GM12878 (cell line): ENCODE data around the gene CRB2.

Experiments used
- BACH1 ChIP-seq: fragments of 450-650 bp; IDR thresholded peaks from 2 replicates; pipeline ENCODE4 v1.6.1; 2017; ENCODE audit warnings: mild to moderate bottlenecking, borderline replicate concordance
- EP300 ChIP-seq, 2 experiments: fragments of 150-350 bp in 1 of 2; IDR thresholded peaks; 2 replicates each; pipeline ENCODE4 v1.6.1; 2011 to 2012; ENCODE audit warnings: low read depth in 2 of 2, low read length in 2 of 2, borderline replicate concordance in 1 of 2, improper control_type of control experiment in 1 of 2, inconsistent platforms in 1 of 2; ENCODE audit not compliant: control insufficient read depth in 1 of 2
- EZH2 ChIP-seq: IDR thresholded peaks from 2 replicates; pipeline ENCODE4 v1.6.1; 2012; ENCODE audit warnings: low read depth, mild to moderate bottlenecking, control low read depth, inconsistent platforms, low read length, borderline replicate concordance; ENCODE audit not compliant: control insufficient read depth
- POLR2A ChIP-seq: IDR thresholded peaks from 2 replicates; pipeline ENCODE4 v1.6.1; 2011; ENCODE audit warnings: low read depth, mild to moderate bottlenecking, low read length
- POLR2AphosphoS5 ChIP-seq: IDR thresholded peaks from 2 replicates; pipeline ENCODE4 v1.6.1; 2011; ENCODE audit warnings: mild to moderate bottlenecking, low read length, inconsistent platforms
- YY1 ChIP-seq: IDR thresholded peaks from 2 replicates; pipeline ENCODE4 v1.6.1; 2011; ENCODE audit warnings: low read depth, mild to moderate bottlenecking, low read length
- TF ChIP-seq, protein P1 (sequence below), 3 experiments: IDR thresholded peaks in 2 of 3; conservative IDR thresholded peaks in 1 of 3; 2 replicates each; pipeline ENCODE4 v1.5.1; 2011; ENCODE audit warnings: low read depth in 3 of 3, low read length in 3 of 3, mild to moderate bottlenecking in 3 of 3, control low read depth in 2 of 3, moderate library complexity in 2 of 3, inconsistent platforms in 1 of 3, mixed read lengths in 1 of 3; ENCODE audit not compliant: control insufficient read depth in 2 of 3, insufficient read depth in 1 of 3; ENCODE audit errors: extremely low read depth in 1 of 3

DNA sequence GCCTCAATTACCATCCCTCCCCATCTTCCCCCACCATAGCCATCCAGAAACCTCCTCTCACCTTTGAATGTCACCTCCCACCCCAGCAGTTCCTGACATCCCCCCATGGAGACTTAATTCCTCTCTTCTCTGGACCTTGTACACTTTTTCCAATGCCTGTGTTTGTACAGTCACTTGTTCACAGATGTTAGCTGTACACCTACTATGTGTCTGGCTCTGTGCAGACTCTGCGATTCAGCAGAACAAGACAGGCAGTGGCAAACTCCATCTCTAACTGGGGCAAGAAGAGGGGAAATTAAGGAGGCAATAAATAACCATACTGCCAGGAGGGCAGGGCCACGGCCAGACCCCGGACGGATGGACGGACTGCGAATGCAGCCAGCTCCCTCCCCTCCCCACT, 29.8 kb upstream of the CRB2 start:
- TF ChIP-seq EP300 (IDR thresholded peaks at IDR 0.05; ENCODE audit: borderline replicate concordance in 1 of 2, control insufficient read depth in 1 of 2, low read depth in 2 of 2, low read length in 2 of 2) (no peak), YY1 (no peak), EZH2 (no peak), BACH1 (no peak), POLR2A (no peak), POLR2AphosphoS5 (no peak)
- TF ChIP-seq, protein P1, sequence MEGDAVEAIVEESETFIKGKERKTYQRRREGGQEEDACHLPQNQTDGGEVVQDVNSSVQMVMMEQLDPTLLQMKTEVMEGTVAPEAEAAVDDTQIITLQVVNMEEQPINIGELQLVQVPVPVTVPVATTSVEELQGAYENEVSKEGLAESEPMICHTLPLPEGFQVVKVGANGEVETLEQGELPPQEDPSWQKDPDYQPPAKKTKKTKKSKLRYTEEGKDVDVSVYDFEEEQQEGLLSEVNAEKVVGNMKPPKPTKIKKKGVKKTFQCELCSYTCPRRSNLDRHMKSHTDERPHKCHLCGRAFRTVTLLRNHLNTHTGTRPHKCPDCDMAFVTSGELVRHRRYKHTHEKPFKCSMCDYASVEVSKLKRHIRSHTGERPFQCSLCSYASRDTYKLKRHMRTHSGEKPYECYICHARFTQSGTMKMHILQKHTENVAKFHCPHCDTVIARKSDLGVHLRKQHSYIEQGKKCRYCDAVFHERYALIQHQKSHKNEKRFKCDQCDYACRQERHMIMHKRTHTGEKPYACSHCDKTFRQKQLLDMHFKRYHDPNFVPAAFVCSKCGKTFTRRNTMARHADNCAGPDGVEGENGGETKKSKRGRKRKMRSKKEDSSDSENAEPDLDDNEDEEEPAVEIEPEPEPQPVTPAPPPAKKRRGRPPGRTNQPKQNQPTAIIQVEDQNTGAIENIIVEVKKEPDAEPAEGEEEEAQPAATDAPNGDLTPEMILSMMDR (IDR thresholded peaks at IDR 0.05 in 2 of 3, conservative IDR thresholded peaks at IDR 0.05 in 1 of 3; ENCODE audit: control insufficient read depth in 2 of 3, extremely low read depth in 1 of 3, insufficient read depth in 1 of 3, low read depth in 3 of 3, low read length in 3 of 3) = no peak
